ENCODE data around the gene LARGE1. TPM values are rescaled to one million over a fixed set of nuclear protein-coding genes. Genes with fewer than 3 reads are reported as not detected.

LARGE1 gene
- total and polyA plus RNA-seq, 2 of the 13 experiments (the other 11 are each of a cell fraction or from before 2014, with no cell fraction given), result 8.4 to 11.0 TPM

DNA sequence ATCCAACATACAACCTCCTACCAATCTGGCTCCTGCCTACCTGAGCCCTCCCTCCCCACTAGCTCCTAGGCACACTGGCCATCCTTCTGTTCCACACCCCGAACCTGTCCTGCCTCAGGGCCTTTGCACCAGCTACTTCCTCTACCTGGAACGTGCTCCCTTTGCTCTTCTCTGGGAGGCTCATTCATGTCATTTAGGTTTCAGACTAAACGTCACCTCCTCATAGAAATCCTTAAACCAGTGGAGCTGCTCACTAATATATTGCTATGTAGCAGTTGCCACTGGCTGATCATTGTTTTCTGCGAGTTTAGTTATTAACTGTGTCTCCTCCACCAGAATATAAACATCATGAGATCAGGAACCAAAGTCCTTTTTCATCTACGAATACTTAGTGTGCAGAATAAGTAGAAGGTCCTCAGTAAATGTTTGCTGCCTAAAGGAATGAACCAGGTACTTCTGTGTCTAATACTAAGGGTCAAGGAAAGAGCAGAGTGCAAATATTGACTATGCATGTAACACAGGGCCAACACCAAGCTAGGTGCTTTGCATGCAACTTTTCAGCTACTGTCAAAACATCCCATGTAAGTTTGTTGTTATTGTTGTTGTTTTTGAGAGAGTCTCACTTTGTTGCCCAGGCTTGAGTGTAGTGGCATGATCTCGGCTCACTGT lies 584.5 kb downstream of the LARGE1 start (continued):
- TF ChIP-seq, protein P1, sequence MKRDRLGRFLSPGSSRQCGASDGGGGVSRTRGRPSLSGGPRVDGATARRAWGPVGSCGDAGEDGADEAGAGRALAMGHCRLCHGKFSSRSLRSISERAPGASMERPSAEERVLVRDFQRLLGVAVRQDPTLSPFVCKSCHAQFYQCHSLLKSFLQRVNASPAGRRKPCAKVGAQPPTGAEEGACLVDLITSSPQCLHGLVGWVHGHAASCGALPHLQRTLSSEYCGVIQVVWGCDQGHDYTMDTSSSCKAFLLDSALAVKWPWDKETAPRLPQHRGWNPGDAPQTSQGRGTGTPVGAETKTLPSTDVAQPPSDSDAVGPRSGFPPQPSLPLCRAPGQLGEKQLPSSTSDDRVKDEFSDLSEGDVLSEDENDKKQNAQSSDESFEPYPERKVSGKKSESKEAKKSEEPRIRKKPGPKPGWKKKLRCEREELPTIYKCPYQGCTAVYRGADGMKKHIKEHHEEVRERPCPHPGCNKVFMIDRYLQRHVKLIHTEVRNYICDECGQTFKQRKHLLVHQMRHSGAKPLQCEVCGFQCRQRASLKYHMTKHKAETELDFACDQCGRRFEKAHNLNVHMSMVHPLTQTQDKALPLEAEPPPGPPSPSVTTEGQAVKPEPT (CRISPR knock-in tag; IDR thresholded peaks at IDR 0.05; ENCODE audit: low read depth), result no peak; the same call in 1 of the 2 replicates
- TF ChIP-seq IRX3 (CRISPR knock-in tag; IDR thresholded peaks at IDR 0.05; ENCODE audit: borderline replicate concordance, low read depth) (no peak), FOSL2 (CRISPR knock-in tag; IDR thresholded peaks at IDR 0.05) (peak; percentile 53; the same call in 1 of the 2 replicates), NFKBIZ (CRISPR knock-in tag; IDR thresholded peaks at IDR 0.05) (peak; percentile 93), SMARCE1 (IDR thresholded peaks at IDR 0.05; ENCODE audit: borderline replicate concordance) (no peak), KMT2A (CRISPR knock-in tag; IDR thresholded peaks at IDR 0.05) (no peak; the same call in 1 of the 2 replicates), ZFP37 (CRISPR knock-in tag; IDR thresholded peaks at IDR 0.05; ENCODE audit: borderline replicate concordance) (no peak), ZNF496 (CRISPR knock-in tag; IDR thresholded peaks at IDR 0.05; ENCODE audit: insufficient replicate concordance) (no peak), NCOA2 (CRISPR knock-in tag; IDR thresholded peaks at IDR 0.05) (peak; percentile 98), TCF12 (IDR thresholded peaks at IDR 0.05) (no peak), TCF12 (CRISPR knock-in tag; IDR thresholded peaks at IDR 0.05) (no peak), NFKB2 (CRISPR knock-in tag; IDR thresholded peaks at IDR 0.05; ENCODE audit: borderline replicate concordance) (no peak), NR1H2 (CRISPR knock-in tag; IDR thresholded peaks at IDR 0.05; ENCODE audit: borderline replicate concordance, low read depth) (no peak), KLF11 (CRISPR knock-in tag; IDR thresholded peaks at IDR 0.05) (no peak)
- TF ChIP-seq, protein P2, sequence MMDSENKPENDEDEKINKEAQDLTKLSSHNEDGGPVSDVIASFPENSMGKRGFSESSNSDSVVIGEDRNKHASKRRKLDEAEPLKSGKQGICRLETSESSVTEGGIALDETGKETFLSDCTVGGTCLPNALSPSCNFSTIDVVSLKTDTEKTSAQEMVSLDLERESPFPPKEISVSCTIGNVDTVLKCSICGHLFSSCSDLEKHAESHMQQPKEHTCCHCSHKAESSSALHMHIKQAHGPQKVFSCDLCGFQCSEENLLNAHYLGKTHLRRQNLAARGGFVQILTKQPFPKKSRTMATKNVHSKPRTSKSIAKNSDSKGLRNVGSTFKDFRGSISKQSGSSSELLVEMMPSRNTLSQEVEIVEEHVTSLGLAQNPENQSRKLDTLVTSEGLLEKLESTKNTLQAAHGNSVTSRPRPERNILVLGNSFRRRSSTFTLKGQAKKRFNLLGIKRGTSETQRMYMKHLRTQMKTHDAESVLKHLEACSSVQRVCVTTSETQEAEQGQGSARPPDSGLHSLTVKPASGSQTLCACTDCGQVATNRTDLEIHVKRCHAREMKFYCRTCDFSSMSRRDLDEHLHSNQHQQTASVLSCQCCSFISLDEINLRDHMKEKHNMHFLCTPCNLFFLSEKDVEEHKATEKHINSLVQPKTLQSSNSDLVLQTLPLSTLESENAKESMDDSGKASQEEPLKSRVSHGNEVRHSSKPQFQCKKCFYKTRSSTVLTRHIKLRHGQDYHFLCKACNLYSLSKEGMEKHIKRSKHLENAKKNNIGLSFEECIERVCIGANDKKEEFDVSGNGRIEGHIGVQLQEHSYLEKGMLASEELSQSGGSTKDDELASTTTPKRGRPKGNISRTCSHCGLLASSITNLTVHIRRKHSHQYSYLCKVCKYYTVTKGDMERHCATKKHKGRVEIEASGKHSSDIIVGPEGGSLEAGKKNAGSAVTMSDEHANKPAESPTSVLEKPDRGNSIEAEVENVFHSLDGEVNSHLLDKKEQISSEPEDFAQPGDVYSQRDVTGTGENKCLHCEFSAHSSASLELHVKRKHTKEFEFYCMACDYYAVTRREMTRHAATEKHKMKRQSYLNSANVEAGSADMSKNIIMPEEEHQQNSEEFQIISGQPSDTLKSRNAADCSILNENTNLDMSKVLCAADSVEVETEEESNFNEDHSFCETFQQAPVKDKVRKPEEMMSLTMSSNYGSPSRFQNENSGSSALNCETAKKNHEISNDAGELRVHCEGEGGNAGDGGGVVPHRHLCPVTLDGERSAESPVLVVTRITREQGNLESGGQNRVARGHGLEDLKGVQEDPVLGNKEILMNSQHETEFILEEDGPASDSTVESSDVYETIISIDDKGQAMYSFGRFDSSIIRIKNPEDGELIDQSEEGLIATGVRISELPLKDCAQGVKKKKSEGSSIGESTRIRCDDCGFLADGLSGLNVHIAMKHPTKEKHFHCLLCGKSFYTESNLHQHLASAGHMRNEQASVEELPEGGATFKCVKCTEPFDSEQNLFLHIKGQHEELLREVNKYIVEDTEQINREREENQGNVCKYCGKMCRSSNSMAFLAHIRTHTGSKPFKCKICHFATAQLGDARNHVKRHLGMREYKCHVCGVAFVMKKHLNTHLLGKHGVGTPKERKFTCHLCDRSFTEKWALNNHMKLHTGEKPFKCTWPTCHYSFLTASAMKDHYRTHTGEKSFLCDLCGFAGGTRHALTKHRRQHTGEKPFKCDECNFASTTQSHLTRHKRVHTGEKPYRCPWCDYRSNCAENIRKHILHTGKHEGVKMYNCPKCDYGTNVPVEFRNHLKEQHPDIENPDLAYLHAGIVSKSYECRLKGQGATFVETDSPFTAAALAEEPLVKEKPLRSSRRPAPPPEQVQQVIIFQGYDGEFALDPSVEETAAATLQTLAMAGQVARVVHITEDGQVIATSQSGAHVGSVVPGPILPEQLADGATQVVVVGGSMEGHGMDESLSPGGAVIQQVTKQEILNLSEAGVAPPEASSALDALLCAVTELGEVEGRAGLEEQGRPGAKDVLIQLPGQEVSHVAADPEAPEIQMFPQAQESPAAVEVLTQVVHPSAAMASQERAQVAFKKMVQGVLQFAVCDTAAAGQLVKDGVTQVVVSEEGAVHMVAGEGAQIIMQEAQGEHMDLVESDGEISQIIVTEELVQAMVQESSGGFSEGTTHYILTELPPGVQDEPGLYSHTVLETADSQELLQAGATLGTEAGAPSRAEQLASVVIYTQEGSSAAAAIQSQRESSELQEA (CRISPR knock-in tag; IDR thresholded peaks at IDR 0.05; ENCODE audit: not compliant biosample characterization), result no peak
- TF ChIP-seq, protein P3, sequence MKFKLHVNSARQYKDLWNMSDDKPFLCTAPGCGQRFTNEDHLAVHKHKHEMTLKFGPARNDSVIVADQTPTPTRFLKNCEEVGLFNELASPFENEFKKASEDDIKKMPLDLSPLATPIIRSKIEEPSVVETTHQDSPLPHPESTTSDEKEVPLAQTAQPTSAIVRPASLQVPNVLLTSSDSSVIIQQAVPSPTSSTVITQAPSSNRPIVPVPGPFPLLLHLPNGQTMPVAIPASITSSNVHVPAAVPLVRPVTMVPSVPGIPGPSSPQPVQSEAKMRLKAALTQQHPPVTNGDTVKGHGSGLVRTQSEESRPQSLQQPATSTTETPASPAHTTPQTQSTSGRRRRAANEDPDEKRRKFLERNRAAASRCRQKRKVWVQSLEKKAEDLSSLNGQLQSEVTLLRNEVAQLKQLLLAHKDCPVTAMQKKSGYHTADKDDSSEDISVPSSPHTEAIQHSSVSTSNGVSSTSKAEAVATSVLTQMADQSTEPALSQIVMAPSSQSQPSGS (CRISPR knock-in tag; IDR thresholded peaks at IDR 0.05), result peak; percentile 67; the same call in 1 of the 2 replicates
